Tibial nerve (tissue), 3 donors: ENCODE results near the gene CS.

ENCODE experiments used
- CTCF ChIP-seq, 5 experiments: fragments of 200-600 bp in 3 of 5; fragments of 450-650 bp in 2 of 5; sonication (generic) in 3 of 5; IDR thresholded peaks; one replicate each; pipeline ENCODE4 v1.5.1; 2016 to 2019; ENCODE audit warnings: antibody characterized with exemption in 5 of 5, mild to moderate bottlenecking in 3 of 5, moderate library complexity in 2 of 5
- POLR2A ChIP-seq, 2 donors: fragments of 450-650 bp; IDR thresholded peaks; one replicate each; pipeline ENCODE4 v1.6.1; 2017; ENCODE audit warnings: antibody characterized with exemption in 2 of 2, mild to moderate bottlenecking in 2 of 2, moderate library complexity in 2 of 2

- TF ChIP-seq CTCF (IDR thresholded peaks at IDR 0.05) (peak in 1 of 5 experiments; percentile 21), POLR2A (IDR thresholded peaks at IDR 0.05) (no peak)
These were observed 29.1 kb downstream of the CS start for GRCh38 chr12:56271031-56271430.
